Suprapubic skin (tissue), 4 donors: Measurements from ENCODE around the gene MAGEA6. TPM values are rescaled to one million over a fixed set of nuclear protein-coding genes. Genes with fewer than 3 reads are reported as not detected.
"Not testable (repeated sequence)": the region's sequence is repeated elsewhere in the genome, so short reads cannot be mapped to it uniquely, and the experiment has no call there.

Experiments
- DNase-seq, 2 donors: peaks; one replicate each; pipeline ENCODE4 v3.0.0-alpha.2; 2019; ENCODE audit warnings: low spot score in 2 of 2
- H3K27ac ChIP-seq: fragments of 200-600 bp; sonication (generic); one replicate; pipeline ENCODE4 v1.5.1; 2019
- H3K27me3 ChIP-seq: fragments of 200-600 bp; sonication (generic); one replicate; pipeline ENCODE4 v1.5.1; 2019
- H3K36me3 ChIP-seq: fragments of 200-600 bp; sonication (generic); one replicate; pipeline ENCODE4 v1.5.1; 2019
- H3K4me1 ChIP-seq: fragments of 200-600 bp; sonication (generic); one replicate; pipeline ENCODE4 v1.5.1; 2019
- H3K4me3 ChIP-seq: fragments of 200-600 bp; sonication (generic); one replicate; pipeline ENCODE4 v1.5.1; 2019; ENCODE audit warnings: mild to moderate bottlenecking
- H3K9me3 ChIP-seq: fragments of 200-600 bp; sonication (generic); one replicate; pipeline ENCODE4 v1.5.1; 2019
- CTCF ChIP-seq, 2 donors: fragments of 200-600 bp in 1 of 2; fragments of 450-650 bp in 1 of 2; sonication (generic) in 1 of 2; IDR thresholded peaks; one replicate each; pipeline ENCODE4 v1.5.1; 2016 to 2019; ENCODE audit warnings: antibody characterized with exemption in 2 of 2, mild to moderate bottlenecking in 1 of 2, moderate library complexity in 1 of 2
- EP300 ChIP-seq: sonication (generic); formaldehyde crosslinking; IDR thresholded peaks from one replicate; pipeline ENCODE4 v1.6.1; 2017; ENCODE audit warnings: antibody characterized with exemption
- POLR2A ChIP-seq, 2 donors: fragments of 450-650 bp; IDR thresholded peaks; one replicate each; pipeline ENCODE4 v1.6.1; 2017; ENCODE audit warnings: antibody characterized with exemption in 2 of 2, mild to moderate bottlenecking in 2 of 2, moderate library complexity in 2 of 2
- POLR2AphosphoS5 ChIP-seq, 3 donors: sonication (generic); formaldehyde crosslinking; IDR thresholded peaks; one replicate each; pipeline ENCODE4 v1.6.1; 2017; ENCODE audit warnings: antibody characterized with exemption in 3 of 3
- WGBS: methylation state at CpG from one replicate; pipeline ENCODE4 v1.1.5; 2018; 5-methylcytosine and 5-hydroxymethylcytosine counted together
- total RNA-seq, 4 donors: library from RNA; depleted of rRNA; stranded (reverse); fragments of >200 nt; gene quantifications; one replicate each; pipeline ENCODE4 v1.1.0, GENCODE V29; 2016

The MAGEA6 gene, protein sequence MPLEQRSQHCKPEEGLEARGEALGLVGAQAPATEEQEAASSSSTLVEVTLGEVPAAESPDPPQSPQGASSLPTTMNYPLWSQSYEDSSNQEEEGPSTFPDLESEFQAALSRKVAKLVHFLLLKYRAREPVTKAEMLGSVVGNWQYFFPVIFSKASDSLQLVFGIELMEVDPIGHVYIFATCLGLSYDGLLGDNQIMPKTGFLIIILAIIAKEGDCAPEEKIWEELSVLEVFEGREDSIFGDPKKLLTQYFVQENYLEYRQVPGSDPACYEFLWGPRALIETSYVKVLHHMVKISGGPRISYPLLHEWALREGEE
- not detected for total RNA-seq

DNA sequence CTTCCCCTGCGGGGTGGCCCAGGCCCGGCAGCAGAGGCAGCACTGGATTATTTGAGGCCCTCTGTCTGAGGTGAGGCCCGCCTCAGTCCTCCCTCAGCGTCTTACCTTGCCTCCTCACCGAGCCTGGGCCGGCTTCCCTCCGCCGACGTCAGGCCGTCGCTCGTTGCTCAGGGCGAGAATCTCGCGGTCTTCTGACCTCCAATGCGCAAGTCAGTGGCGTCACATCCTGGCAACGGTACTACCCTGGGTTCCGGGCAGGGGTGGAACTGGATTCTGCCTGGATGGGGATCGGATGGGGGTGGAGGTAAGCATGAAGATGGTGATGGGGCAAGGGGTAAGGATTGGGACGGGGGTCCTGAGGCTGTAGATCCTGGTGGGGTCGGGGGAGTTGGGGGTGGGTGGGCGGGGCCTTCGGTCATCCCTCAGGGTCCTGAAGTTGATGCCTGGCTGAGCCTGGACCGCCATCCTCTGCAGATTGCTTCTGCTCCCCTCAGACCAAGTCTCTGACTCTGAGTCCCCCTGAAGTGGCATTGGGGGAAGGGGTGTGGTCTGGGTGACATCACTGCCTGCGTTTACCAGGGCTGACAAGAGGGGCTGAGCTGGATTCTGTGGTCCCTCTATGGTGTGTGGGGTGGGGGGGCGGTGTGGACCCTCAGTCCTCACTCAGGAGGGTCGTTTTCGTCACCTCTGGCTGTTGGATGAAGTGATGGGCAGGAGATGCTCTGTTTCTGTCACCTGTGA, at the start of gene MAGEA6:
MAGEA6 (minus strand) TSS at position 141 of the 741 bp plus-strand sequence. CDS start 2,039 bp downstream, outside the sequence.
- H3K4me3 ChIP-seq, H3K27ac ChIP-seq, H3K9me3 ChIP-seq, DNase-seq, H3K36me3 ChIP-seq, H3K4me1 ChIP-seq, H3K27me3 ChIP-seq: not testable (repeated sequence)
- no CpG with 5 or more reads among the region's 29 CpGs for WGBS

- H3K27me3 ChIP-seq: no peaks in the 10 kb centered on the region
- no peak overlapping the region for H3K4me3 ChIP-seq
- 71% methylated on average over 2 of the region's 2 CpGs for WGBS
- no peak for TF ChIP-seq POLR2AphosphoS5 (IDR thresholded peaks at IDR 0.05)
- TF ChIP-seq CTCF (IDR thresholded peaks at IDR 0.05): no peak
- no peak for TF ChIP-seq EP300
- no peak for TF ChIP-seq POLR2A (IDR thresholded peaks at IDR 0.05)
- H3K27ac ChIP-seq: no peak overlapping the region
- no peaks in the 10 kb centered on the region for H3K4me1 ChIP-seq
- H3K9me3 ChIP-seq: no peaks in the 10 kb centered on the region
- no peak for DNase-seq
- no peaks in the 10 kb centered on the region for H3K36me3 ChIP-seq
Measured at GRCh38 chrX:152819266-152819665, 49.8 kb upstream of the MAGEA6 start.

DNA sequence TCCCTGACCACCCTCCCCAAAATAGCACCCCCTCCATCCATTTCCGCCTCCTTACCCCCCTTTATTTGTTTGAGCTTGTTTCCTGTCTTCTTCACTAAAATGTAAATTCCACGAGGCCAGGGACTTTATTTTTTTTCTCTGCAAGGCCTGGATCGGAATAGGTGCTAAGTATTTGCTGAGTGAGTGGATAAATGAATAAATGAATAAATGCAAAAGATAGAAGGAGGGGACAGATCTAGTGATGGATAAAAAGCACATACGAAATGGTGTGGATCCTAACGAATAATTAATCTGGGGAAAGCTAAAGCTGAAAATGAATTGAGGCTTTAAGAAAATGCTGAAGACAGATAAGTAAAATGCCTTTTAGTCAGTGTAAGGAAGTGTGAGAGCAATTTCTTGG, 48.9 kb upstream of the MAGEA6 start:
- Histone ChIP-seq H3K27ac (no peak overlapping the region), H3K4me1 (no peaks in the 10 kb centered on the region), H3K4me3 (no peak overlapping the region), H3K27me3 (no peaks in the 10 kb centered on the region), H3K9me3 (no peaks in the 10 kb centered on the region), H3K36me3 (no peaks in the 10 kb centered on the region)
- TF ChIP-seq EP300 (no peak), CTCF (IDR thresholded peaks at IDR 0.05) (no peak)
- no peak for DNase-seq
- 83% methylated on average over 5 of the region's 5 CpGs for WGBS

DNA sequence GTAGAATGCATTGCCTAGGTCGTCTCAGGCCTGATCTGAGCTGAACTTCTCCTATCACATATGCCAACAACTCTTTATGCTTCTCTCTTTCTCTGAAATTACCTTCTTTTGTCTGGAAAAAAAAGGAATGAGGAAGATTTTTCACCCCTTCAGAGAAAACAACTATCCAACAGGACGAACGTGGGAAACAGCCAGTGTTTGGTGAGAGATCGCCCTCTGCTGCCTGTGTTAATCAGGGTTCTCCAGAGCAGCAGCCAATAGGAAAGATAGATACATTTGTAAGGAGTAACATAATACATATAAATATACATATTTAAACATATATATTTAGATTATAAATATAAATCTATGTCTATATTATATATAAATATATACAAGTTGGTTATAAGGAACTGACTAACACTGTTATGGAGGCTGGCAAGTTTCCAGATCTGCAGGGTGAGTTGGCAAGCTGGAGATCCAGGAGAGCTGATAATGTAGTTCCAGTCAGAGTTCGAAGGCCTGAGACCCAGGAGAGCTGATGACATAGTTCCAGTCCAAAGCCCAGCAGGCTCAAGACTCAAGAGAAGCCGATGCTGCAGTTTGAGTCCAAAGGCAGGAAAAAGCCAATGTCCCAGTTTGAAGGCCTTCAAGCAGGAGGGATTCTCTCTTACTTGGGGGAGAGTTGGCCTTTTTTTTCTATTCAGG, 47.7 kb upstream of the MAGEA6 start:
- Histone ChIP-seq H3K9me3 (no peaks in the 10 kb centered on the region), H3K27me3 (no peaks in the 10 kb centered on the region), H3K36me3 (no peaks in the 10 kb centered on the region), H3K27ac (no peak overlapping the region), H3K4me1 (no peaks in the 10 kb centered on the region), H3K4me3 (no peak overlapping the region)
- TF ChIP-seq POLR2AphosphoS5 (IDR thresholded peaks at IDR 0.05): no peak
- no peak for TF ChIP-seq POLR2A (IDR thresholded peaks at IDR 0.05)
- TF ChIP-seq CTCF (IDR thresholded peaks at IDR 0.05): no peak
- TF ChIP-seq EP300: no peak
- DNase-seq: no peak
- WGBS: 29% methylated on average over 6 of the region's 6 CpGs

GRCh38 chrX:152814048-152814447, 44.6 kb upstream of the MAGEA6 start:
- no peak for TF ChIP-seq POLR2A (IDR thresholded peaks at IDR 0.05)
- no peak for TF ChIP-seq CTCF (IDR thresholded peaks at IDR 0.05)
- TF ChIP-seq EP300: no peak
- TF ChIP-seq POLR2AphosphoS5 (IDR thresholded peaks at IDR 0.05): no peak
- no peak for DNase-seq
- Histone ChIP-seq H3K9me3 (no peaks in the 10 kb centered on the region), H3K4me3 (no peak overlapping the region), H3K27ac (no peak overlapping the region), H3K4me1 (no peaks in the 10 kb centered on the region), H3K36me3 (no peaks in the 10 kb centered on the region), H3K27me3 (no peaks in the 10 kb centered on the region)
- 62% methylated on average over 5 of the region's 5 CpGs for whole genome bisulfite sequencing
